ENCODE measurements around the gene TBCE.
"Not testable (repeated sequence)": the region's sequence is repeated elsewhere in the genome, so short reads cannot be mapped to it uniquely, and the experiment has no call there.

The TBCE gene

GRCh38 chr1:235457856-235458255 is 90.6 kb downstream of the TBCE start:
- DNase-seq: not testable (repeated sequence)

GRCh38 chr1:235460770-235461169 is 93.5 kb downstream of the TBCE start:
- DNase-seq: no peak

- no peak for DNase-seq
These were observed 94.7 kb downstream of the TBCE start for GRCh38 chr1:235461954-235462353.

- not testable (repeated sequence) for DNase-seq
These were observed 95.6 kb downstream of the TBCE start for GRCh38 chr1:235462832-235463231.

GRCh38 chr1:235465066-235465465 is 97.8 kb downstream of the TBCE start:
- DNase-seq: no peak

GRCh38 chr1:235468004-235468403 is 100.8 kb downstream of the TBCE start:
- no peak for DNase-seq

GRCh38 chr1:235468970-235469369 is 101.7 kb downstream of the TBCE start:
- DNase-seq: no peak

GRCh38 chr1:235469897-235470296 is 102.7 kb downstream of the TBCE start:
- DNase-seq: not testable (repeated sequence)

- DNase-seq: no peak
These were observed 103.7 kb downstream of the TBCE start for GRCh38 chr1:235470741-235471439.

- DNase-seq: no peak
These were observed 106.6 kb downstream of the TBCE start for GRCh38 chr1:235473806-235474205.

GRCh38 chr1:235483090-235483489 is 115.9 kb downstream of the TBCE start:
- no peak for DNase-seq

GRCh38 chr1:235485558-235485957 is 118.3 kb downstream of the TBCE start:
- no peak for DNase-seq

- no peak for DNase-seq
These were observed 119.1 kb downstream of the TBCE start for GRCh38 chr1:235486321-235486720.

- DNase-seq: no peak
These were observed 124.4 kb downstream of the TBCE start for GRCh38 chr1:235491644-235492043.

- DNase-seq: no peak
These were observed 127.3 kb downstream of the TBCE start for GRCh38 chr1:235494531-235494930.

GRCh38 chr1:235495030-235495429 is 127.8 kb downstream of the TBCE start:
- DNase-seq: no peak

GRCh38 chr1:235495551-235495950 is 128.3 kb downstream of the TBCE start:
- no peak for DNase-seq

GRCh38 chr1:235500971-235501540 is 133.8 kb downstream of the TBCE start:
- DNase-seq: no peak

All from NCI-H187 treated with DMSO at 0.1 percent for 48 hours (cell line).